K562 (cell line): ENCODE data around the gene VKORC1. TPM values are rescaled to one million over a fixed set of nuclear protein-coding genes. Genes with fewer than 3 reads are reported as not detected.

ENCODE experiments used
- ATAC-seq: fragments of 200-7000 bp; cut with Tn5 transposase; 3 replicates; pipeline ENCODE4 v1.9.1; 2020; ENCODE audit warnings: moderate library complexity
- BruUV-seq: library from RNA; stranded (reverse); fragments of 400-500 nt; replicated peaks from 2 replicates; lab custom pipeline; 2021; lab: Mats Ljungman, UMichigan
- CTCF ChIA-PET: fragments of 300-600 bp; formaldehyde crosslinking; extraction: SDS; loops from one replicate; lab custom pipeline; 2021; ENCODE audit warnings: low intra/inter-chr PET ratio; lab: Yijun Ruan, JAX
- POLR2A ChIA-PET: fragments of 300-600, 350-650 bp; sonication (Branson Sonifier 250); formaldehyde crosslinking; extraction: SDS; loops from one replicate; lab custom pipeline; 2021; ENCODE audit warnings: antibody characterized with exemption, inconsistent platforms; lab: Yijun Ruan, JAX
- DNase-seq, 4 experiments: peaks; one replicate each; pipeline versions ENCODE4 v3.0.0 to v3.0.0-alpha.2; 2011 to 2018; ENCODE audit warnings: low spot score in 3 of 4, mixed read lengths in 3 of 4; ENCODE audit errors: extremely low read depth in 1 of 4
- FAIRE-seq: peaks from 2 replicates; lab custom pipeline; 2011; peaks lifted over from hg19 to GRCh38; lab: Jason Lieb, UNC
- H2AFZ ChIP-seq: 2 replicates; pipeline ENCODE4 v1.6.0; 2011; ENCODE audit warnings: low read depth, low read length, control low read depth, inconsistent platforms
- H3K27ac ChIP-seq: fragments of 200-600 bp; 3 replicates; pipeline ENCODE4 v1.8.0; 2011; ENCODE audit warnings: low read depth, mild to moderate bottlenecking, control low read depth, inconsistent platforms, low read length, moderate library complexity, mixed read lengths; ENCODE audit errors: extremely low read depth
- H3K27me3 ChIP-seq, 2 experiments: fragments of 300-600 bp in 1 of 2; 2 replicates in 1 of 2; 3 replicates in 1 of 2; pipeline versions ENCODE4 v1.6.0 to v1.8.0; 2011; ENCODE audit warnings: inconsistent platforms in 2 of 2, low read length in 2 of 2, mild to moderate bottlenecking in 1 of 2, mixed read lengths in 1 of 2, moderate library complexity in 1 of 2; ENCODE audit not compliant: control insufficient read depth in 2 of 2, insufficient read depth in 2 of 2
- H3K36me3 ChIP-seq: fragments of 300-600 bp; 3 replicates; pipeline ENCODE4 v1.8.0; 2011; ENCODE audit warnings: mild to moderate bottlenecking, low read length, inconsistent platforms; ENCODE audit not compliant: control insufficient read depth, insufficient read depth
- H3K4me1 ChIP-seq, 2 experiments: fragments of 200-600 bp in 1 of 2; replicated peaks in 1 of 2; 2 replicates in 1 of 2; 3 replicates in 1 of 2; pipeline versions ENCODE4 v1.5.1 to v1.8.0; 2011; ENCODE audit warnings: inconsistent platforms in 2 of 2, low read length in 2 of 2, mild to moderate bottlenecking in 1 of 2, mixed read lengths in 1 of 2, moderate library complexity in 1 of 2; ENCODE audit not compliant: control insufficient read depth in 2 of 2, insufficient read depth in 2 of 2
- H3K4me2 ChIP-seq: 2 replicates; pipeline ENCODE4 v1.6.1; 2011; ENCODE audit warnings: low read length, control low read depth, inconsistent platforms, mixed read lengths; ENCODE audit not compliant: insufficient read depth
- H3K4me3 ChIP-seq: fragments of 200-600 bp; sonication (generic), shearing (Covaris generic); 2 replicates; pipeline ENCODE4 v1.5.1; 2016; ENCODE audit warnings: control low read depth, inconsistent platforms
- H3K79me2 ChIP-seq: fragments of 200-600 bp; 3 replicates; pipeline ENCODE4 v1.8.0; 2011; ENCODE audit warnings: low read length, inconsistent platforms; ENCODE audit not compliant: control insufficient read depth, insufficient read depth
- H3K9ac ChIP-seq, 2 experiments: 2 replicates each; pipeline versions ENCODE4 v1.6.0 to v1.6.1; 2011; ENCODE audit warnings: low read depth in 2 of 2, low read length in 2 of 2, control low read depth in 1 of 2, inconsistent platforms in 1 of 2, mild to moderate bottlenecking in 1 of 2, mixed read lengths in 1 of 2; ENCODE audit not compliant: insufficient read depth in 1 of 2
- H3K9me1 ChIP-seq: one replicate; pipeline ENCODE4 v1.6.0; 2011; ENCODE audit warnings: inconsistent platforms, mild to moderate bottlenecking, low read length, moderate library complexity; ENCODE audit not compliant: control insufficient read depth, insufficient read depth
- H3K9me3 ChIP-seq: replicated peaks from 2 replicates; pipeline ENCODE4 v1.5.1; 2011; ENCODE audit warnings: low read depth, low read length, inconsistent platforms; ENCODE audit not compliant: control insufficient read depth, insufficient read depth
- H4K20me1 ChIP-seq: replicated peaks from 2 replicates; pipeline ENCODE4 v1.6.1; 2011; ENCODE audit warnings: low read length, inconsistent platforms, mixed read lengths; ENCODE audit not compliant: control insufficient read depth, insufficient read depth
- ARID3A ChIP-seq: IDR thresholded peaks from 2 replicates; pipeline ENCODE4 v1.6.1; 2012; ENCODE audit warnings: low read depth, low read length, improper control_type of control experiment, borderline replicate concordance
- POLR2G ChIP-seq: fragments of 200-400 bp; formaldehyde crosslinking; IDR thresholded peaks from 2 replicates; pipeline ENCODE4 v1.6.1; 2017; ENCODE audit warnings: low read depth, mild to moderate bottlenecking, antibody characterized with exemption, low read length, moderate library complexity
- RBFOX2 ChIP-seq: fragments of 200-400 bp; formaldehyde crosslinking; IDR thresholded peaks from 2 replicates; pipeline ENCODE4 v1.6.1; 2017; ENCODE audit warnings: low read depth, mild to moderate bottlenecking, low read length, moderate library complexity
- WGBS: fragments of 100-300 bp; shearing (Covaris generic); methylation state at CpG from one replicate; pipeline ENCODE4 v1.1.6; 2016; ENCODE audit warnings: low coverage, mixed read lengths; ENCODE audit not compliant: insufficient coverage; ENCODE audit errors: missing lambda C conversion rate; 5-methylcytosine and 5-hydroxymethylcytosine counted together
- in situ Hi-C: fragments of 300-500 bp; cut with MboI; formaldehyde crosslinking; loops from 4 replicates; pipeline ENCODE4 v1.15.0; 2018; ENCODE audit warnings: inconsistent platforms, mixed read lengths
- intact Hi-C: fragments of 100-400 bp; cut with micrococcal nuclease; formaldehyde crosslinking; loops from 2 replicates; pipeline ENCODE4 v1.14.2; 2022
- polyA plus RNA-seq, 8 experiments: library from polyadenylated mRNA; depleted of rRNA in 4 of 8; stranded (reverse) in 5 of 8; unstranded in 3 of 8; fragments of >200 nt; fragmentation: Nextera tagmentation in 2 of 8; fragmentation: Illumina TruSeq in 1 of 8; extraction: Ambion mirVana in 2 of 8; extraction: Trizol in 1 of 8; gene quantifications; 2 replicates each; pipeline versions ENCODE4 v1.2.1 to v1.2.3, GENCODE V29; 2011 to 2014; ENCODE audit warnings: inconsistent platforms in 1 of 8, missing spikeins in 1 of 8
- total RNA-seq, 7 experiments: library from RNA; depleted of rRNA in 6 of 7; stranded (reverse); fragments of >200 nt in 6 of 7; fragmentation: Illumina TruSeq in 2 of 7; extraction: Trizol in 2 of 7; gene quantifications; 2 replicates each; pipeline versions ENCODE4 v1.2.1 to v1.2.3, GENCODE V29; 2011 to 2021; ENCODE audit warnings: low replicate concordance in 1 of 7

VKORC1 gene
- total and polyA plus RNA-seq, 9 of the 15 experiments (the other 6 are each of a cell fraction or from before 2014, with no cell fraction given): 30.0 to 119 (median 62.1) TPM

- CTCF ChIA-PET: no interaction called here
Observed at GRCh38 chr16:31130336-31130891, 35.8 kb upstream of the VKORC1 start.

More at GRCh38 chr16:31130336-31130891, 35.8 kb upstream of the VKORC1 start:
- in situ Hi-C loops (no loop called here), intact Hi-C loops (no loop called here)
- Histone ChIP-seq H3K36me3 (peaks cover 58% of the 10 kb centered on the region; the same call in 2 of the 3 replicates), H3K27me3 (no peaks in the 10 kb centered on the region), H3K4me2 (no peak overlapping the region), H3K9me3 (no peaks in the 10 kb centered on the region), H3K4me3 (no peak overlapping the region), H3K9ac (no peak overlapping the region), H3K79me2 (no peaks in the 10 kb centered on the region), H3K9me1 (no peaks in the 10 kb centered on the region), H4K20me1 (no peaks in the 10 kb centered on the region), H3K27ac (no peak overlapping the region), H2AFZ (no peak overlapping the region), H3K4me1 (peaks cover 41 to 84% of the 10 kb centered on the region in 2 experiments)
- BruUV-seq: TSS peak; percentile 22
- TF ChIP-seq RBFOX2: 0 out of 2 replicates have a peak, but pooled peaks have one; percentile 14
- TF ChIP-seq ARID3A: no peak
- 0 out of 2 replicates have a peak, but pooled peaks have one; percentile 22 for TF ChIP-seq POLR2G
- POLR2A ChIA-PET: interaction anchor here (0.6 to 1.9 kb wide), 4 partner anchors 11 to 52 kb away, joined by 3 to 5 read pairs (median 4); partner anchors contain the start of genes BCKDK and KAT8
- DNase-seq (no peak), FAIRE-seq (no peak), ATAC-seq (no peak)
- WGBS: 98% methylated on average over 9 of the region's 10 CpGs
